ENCODE results near the gene MED27. TPM values are rescaled to one million over a fixed set of nuclear protein-coding genes. Genes with fewer than 3 reads are reported as not detected.

Gene MED27
- total and polyA plus RNA-seq, 9 of the 15 experiments (the other 6 are each of a cell fraction or from before 2014, with no cell fraction given) = 24.4 to 91.0 (median 36.1) TPM

DNA sequence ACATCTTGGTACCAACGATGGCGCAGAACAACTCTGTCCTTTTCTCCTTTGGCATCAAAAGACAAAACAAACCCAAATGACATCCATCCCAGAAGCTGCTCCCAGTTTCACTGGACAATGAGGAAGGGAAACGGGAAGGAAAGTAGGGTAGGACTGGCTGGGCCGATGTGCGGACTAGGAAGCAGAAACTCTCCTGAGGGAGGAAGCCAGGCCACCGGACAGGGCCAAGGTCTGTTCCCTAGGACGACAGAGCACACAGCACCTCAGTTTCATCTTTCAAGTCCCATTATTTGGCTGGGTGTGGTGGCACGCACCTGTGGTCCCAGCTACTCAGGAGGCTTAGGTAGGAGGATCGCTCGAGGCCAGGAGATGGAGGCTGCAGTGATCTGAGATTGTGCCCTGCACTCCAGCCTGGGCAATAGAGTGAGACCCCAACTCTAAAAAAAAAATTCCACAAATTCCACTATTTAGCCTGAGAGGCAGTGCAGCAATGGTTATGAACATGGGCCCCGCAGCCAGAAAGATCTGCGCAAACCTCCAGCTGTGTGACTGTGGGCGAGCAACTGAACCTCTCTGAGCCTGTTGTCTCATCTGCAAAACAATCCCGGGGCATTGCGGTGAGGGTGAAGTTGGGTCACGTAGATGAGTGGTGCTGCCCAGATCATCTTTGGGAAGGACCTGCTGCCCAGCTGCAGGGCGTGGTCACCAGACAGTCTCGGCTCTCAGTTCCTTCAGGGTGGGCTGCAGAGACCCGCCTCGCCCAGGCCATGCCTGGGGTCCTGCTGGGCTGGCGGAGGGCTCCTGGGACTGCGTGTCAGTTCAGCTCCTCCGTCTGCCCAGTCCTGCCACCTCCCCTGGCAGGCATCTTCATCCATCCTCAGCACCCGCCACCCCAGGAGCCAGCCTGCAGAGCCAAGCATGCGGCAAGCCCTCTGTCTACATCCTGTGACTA, 238.6 kb downstream of the MED27 start:
- H3K4me1 ChIP-seq (replicated peaks in 1 of 2; ENCODE audit: control insufficient read depth in 2 of 2, insufficient read depth in 2 of 2, low read length in 2 of 2) = peaks cover 13 to 25% of the 10 kb centered on the region in 2 experiments
- intact Hi-C loops (cut with micrococcal nuclease) (no loop called here), in situ Hi-C loops (cut with MboI) (no loop called here)
- ATAC-seq (no peak), DNase-seq (ENCODE audit: extremely low read depth in 1 of 4, low spot score in 3 of 4) (no peak), FAIRE-seq (peak; percentile 29)
- H3K79me2 ChIP-seq (ENCODE audit: control insufficient read depth, insufficient read depth, low read length) = no peaks in the 10 kb centered on the region
- no peak overlapping the region for H3K27ac ChIP-seq (ENCODE audit: extremely low read depth, low read depth, low read length)
- WGBS (ENCODE audit: insufficient coverage, low coverage, missing lambda C conversion rate) = 23% methylated on average over 24 of the region's 25 CpGs
- peaks cover 4% of the 10 kb centered on the region; the same call in 1 of the 2 replicates for H4K20me1 ChIP-seq (replicated peaks; ENCODE audit: control insufficient read depth, insufficient read depth, low read length)
- peaks cover 47 to 74% of the 10 kb centered on the region in 2 experiments for H3K27me3 ChIP-seq (ENCODE audit: control insufficient read depth in 2 of 2, insufficient read depth in 2 of 2, low read length in 2 of 2)
- BruUV-seq (replicated peaks) = no TSS peak
- H3K9me1 ChIP-seq (ENCODE audit: control insufficient read depth, insufficient read depth, low read length) = no peaks in the 10 kb centered on the region
- H3K4me3 ChIP-seq = no peak overlapping the region
- no peaks in the 10 kb centered on the region for H3K36me3 ChIP-seq (ENCODE audit: control insufficient read depth, insufficient read depth, low read length)
- no peaks in the 10 kb centered on the region for H3K9me3 ChIP-seq (replicated peaks; ENCODE audit: control insufficient read depth, insufficient read depth, low read depth, low read length)
- POLR2A ChIA-PET = interaction anchor here (1.3 kb wide), 1 partner anchor 9 kb away, joined by 4 read pairs; no protein-coding TSS in a partner anchor
- H3K4me2 ChIP-seq (ENCODE audit: insufficient read depth, low read length) = no peak overlapping the region
- H2AFZ ChIP-seq (ENCODE audit: low read depth, low read length) = no peak overlapping the region; the same call in 1 of the 2 replicates
- CTCF ChIA-PET (ENCODE audit: low intra/inter-chr PET ratio) = no interaction called here
- no peak overlapping the region for H3K9ac ChIP-seq (ENCODE audit: insufficient read depth in 1 of 2, low read depth in 2 of 2, low read length in 2 of 2)
- no peak for TF ChIP-seq ZNF316 (IDR thresholded peaks at IDR 0.05)
- TF ChIP-seq BRF1 (IDR thresholded peaks at IDR 0.05; ENCODE audit: borderline replicate concordance, extremely low read depth, insufficient read length) = no peak
- TF ChIP-seq RBM25 (IDR thresholded peaks at IDR 0.05; ENCODE audit: low read depth, low read length, severe bottlenecking) = peak; percentile 68
- TF ChIP-seq CEBPB (tag; IDR thresholded peaks at IDR 0.05) = no peak
- no peak for TF ChIP-seq ZNF12 (CRISPR knock-in tag; IDR thresholded peaks at IDR 0.05)
- TF ChIP-seq RBM34 (IDR thresholded peaks at IDR 0.05; ENCODE audit: borderline replicate concordance, insufficient read depth, low read length) = no peak
- TF ChIP-seq, protein P1, sequence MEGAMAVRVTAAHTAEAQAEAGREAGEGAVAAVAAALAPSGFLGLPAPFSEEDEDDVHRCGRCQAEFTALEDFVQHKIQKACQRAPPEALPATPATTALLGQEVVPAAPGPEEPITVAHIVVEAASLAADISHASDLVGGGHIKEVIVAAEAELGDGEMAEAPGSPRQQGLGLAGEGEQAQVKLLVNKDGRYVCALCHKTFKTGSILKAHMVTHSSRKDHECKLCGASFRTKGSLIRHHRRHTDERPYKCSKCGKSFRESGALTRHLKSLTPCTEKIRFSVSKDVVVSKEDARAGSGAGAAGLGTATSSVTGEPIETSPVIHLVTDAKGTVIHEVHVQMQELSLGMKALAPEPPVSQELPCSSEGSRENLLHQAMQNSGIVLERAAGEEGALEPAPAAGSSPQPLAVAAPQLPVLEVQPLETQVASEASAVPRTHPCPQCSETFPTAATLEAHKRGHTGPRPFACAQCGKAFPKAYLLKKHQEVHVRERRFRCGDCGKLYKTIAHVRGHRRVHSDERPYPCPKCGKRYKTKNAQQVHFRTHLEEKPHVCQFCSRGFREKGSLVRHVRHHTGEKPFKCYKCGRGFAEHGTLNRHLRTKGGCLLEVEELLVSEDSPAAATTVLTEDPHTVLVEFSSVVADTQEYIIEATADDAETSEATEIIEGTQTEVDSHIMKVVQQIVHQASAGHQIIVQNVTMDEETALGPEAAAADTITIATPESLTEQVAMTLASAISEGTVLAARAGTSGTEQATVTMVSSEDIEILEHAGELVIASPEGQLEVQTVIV (CRISPR knock-in tag; IDR thresholded peaks at IDR 0.05; ENCODE audit: borderline replicate concordance) = no peak
- TF ChIP-seq ZNF551 (CRISPR knock-in tag; IDR thresholded peaks at IDR 0.05) = no peak
- TF ChIP-seq, protein P2, sequence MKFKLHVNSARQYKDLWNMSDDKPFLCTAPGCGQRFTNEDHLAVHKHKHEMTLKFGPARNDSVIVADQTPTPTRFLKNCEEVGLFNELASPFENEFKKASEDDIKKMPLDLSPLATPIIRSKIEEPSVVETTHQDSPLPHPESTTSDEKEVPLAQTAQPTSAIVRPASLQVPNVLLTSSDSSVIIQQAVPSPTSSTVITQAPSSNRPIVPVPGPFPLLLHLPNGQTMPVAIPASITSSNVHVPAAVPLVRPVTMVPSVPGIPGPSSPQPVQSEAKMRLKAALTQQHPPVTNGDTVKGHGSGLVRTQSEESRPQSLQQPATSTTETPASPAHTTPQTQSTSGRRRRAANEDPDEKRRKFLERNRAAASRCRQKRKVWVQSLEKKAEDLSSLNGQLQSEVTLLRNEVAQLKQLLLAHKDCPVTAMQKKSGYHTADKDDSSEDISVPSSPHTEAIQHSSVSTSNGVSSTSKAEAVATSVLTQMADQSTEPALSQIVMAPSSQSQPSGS (CRISPR knock-in tag; IDR thresholded peaks at IDR 0.05) = 0 out of 2 replicates have a peak, but pooled peaks have one; percentile 45
- 0 out of 2 replicates have a peak, but pooled peaks have one; percentile 20 for TF ChIP-seq ZBTB7A (IDR thresholded peaks at IDR 0.05; ENCODE audit: borderline replicate concordance, control insufficient read depth, low read depth, low read length)
- peak; percentile 55 for TF ChIP-seq ZFP36 (IDR thresholded peaks at IDR 0.05; ENCODE audit: low read depth, low read length, partially characterized antibody)
- no peak for TF ChIP-seq EZH2 (IDR thresholded peaks at IDR 0.05; ENCODE audit: borderline replicate concordance, low read depth, low read length)

All from K562 (cell line).